KG1 (cell line): ENCODE results near the gene COX15.
"Not testable (repeated sequence)": the region's sequence is repeated elsewhere in the genome, so short reads cannot be mapped to it uniquely, and the experiment has no call there.

Experiments
- DNase-seq: peaks from one replicate; lab custom pipeline; 2025; lab: John Stamatoyannopoulos, UW

Gene COX15

GRCh38 chr10:99740933-99741559, 9.1 kb upstream of the COX15 start:
- no peak for DNase-seq

GRCh38 chr10:99740260-99740659, 8.3 kb upstream of the COX15 start:
- DNase-seq, result no peak

DNA sequence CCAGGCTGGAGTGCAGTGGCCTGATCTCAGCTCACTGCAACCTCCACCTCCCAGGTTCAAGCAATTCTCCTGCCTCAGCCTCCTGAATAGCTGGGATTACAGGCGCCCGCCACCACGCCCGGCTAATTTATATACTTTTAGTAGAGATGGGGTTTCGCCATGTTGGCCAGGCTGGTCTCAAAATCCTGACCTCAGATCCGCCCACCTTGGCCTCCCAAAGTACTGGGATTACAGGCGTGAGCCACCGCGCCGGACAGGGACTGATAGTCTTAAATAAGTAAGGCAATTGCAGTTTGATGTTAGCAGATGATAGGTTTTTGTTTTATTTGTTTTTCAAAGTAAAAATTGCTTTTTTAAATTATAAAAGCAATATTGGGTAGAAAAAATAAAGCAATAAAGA, 2.2 kb upstream of the COX15 start:
- not testable (repeated sequence) for DNase-seq

DNA sequence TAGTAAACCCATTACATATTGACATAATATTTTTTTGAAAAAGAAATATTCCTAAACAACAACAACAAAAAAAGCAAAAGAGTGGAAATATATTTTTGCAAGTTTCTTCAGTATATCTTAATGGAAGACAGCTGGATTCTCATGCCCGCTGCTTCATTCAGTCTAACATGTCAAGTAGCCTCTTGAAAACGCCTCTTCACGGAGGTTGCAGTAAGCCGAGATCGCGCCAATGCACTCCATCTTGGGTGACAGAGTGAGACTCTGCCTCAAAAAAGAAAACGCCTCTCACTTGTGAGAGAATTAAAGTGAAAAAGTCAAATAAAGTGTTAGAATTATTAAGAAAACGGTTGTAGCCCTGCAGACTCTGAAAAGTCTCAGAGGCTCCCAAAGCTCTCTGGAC, 1.4 kb upstream of the COX15 start:
- no peak for DNase-seq

GRCh38 chr10:99731306-99732032, 458 bp downstream of the COX15 start:
- DNase-seq, result peak; percentile 46

- no peak for DNase-seq
Measured at GRCh38 chr10:99730026-99730425, 1.9 kb downstream of the COX15 start.

GRCh38 chr10:99720387-99720786, 11.5 kb downstream of the COX15 start:
- no peak for DNase-seq

GRCh38 chr10:99714446-99714845, 17.5 kb downstream of the COX15 start:
- no peak for DNase-seq

DNA sequence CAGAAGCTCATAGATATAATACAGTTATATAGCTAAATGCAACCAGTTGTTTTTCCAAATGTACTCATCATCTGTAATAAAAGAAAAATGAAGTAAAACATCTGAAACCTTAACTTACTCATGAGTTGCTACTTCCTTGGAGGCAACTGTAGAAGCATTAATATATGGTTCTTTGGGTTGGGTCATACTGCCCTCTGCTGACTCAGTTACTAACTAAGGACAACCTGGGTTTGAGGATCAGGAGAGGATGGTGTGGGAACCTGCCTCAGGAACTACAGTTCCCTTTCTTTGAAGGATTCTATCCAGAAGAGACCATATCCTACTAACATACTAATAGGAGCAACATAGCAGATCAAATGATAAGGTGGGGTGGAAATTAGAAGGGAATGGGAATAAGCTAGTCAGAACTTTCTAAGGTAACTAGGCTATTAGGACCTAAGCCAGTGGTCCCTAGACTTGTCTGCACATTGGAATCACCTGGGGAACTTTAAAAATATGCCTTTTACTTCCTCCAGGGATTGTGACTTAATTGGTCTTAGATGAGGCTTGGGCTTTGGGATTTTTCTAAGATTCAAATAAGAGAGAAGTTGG, 20.7 kb downstream of the COX15 start:
- peak; percentile 22 for DNase-seq

DNA sequence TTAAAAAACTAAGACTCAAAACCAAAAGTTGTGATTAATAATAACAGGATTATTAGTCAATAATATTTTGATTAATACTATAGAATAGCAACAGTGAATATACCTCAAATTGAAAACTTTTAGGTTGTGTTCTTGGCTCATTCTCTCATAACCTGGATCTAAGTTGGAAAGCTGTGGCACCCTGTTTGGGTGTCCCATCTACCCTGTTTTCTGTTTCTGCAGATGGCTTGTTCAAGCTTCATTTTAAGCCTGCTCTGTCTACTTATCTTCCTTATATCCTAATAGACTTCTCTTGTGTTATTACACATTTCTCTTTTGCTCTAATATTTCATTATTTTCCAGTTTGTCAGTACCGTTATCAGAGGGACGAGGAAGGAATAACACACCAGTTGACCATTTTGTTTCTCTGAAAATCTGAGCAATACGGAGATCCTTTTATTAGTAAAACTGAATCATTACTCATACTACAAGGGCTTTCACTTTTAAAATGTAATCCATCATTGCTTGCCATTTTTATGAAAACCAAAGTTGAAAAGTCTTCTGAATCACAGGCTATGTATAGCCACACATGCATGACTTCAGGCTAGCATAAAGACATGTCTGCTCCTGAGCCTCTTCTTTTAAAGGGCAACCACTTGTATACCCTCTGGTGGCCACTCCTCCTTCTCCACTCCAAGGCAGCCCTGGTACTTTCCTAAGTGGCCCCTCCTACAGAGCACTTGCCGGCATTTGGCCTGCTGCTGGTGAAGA, 22.3 kb downstream of the COX15 start:
- DNase-seq, result no peak

DNA sequence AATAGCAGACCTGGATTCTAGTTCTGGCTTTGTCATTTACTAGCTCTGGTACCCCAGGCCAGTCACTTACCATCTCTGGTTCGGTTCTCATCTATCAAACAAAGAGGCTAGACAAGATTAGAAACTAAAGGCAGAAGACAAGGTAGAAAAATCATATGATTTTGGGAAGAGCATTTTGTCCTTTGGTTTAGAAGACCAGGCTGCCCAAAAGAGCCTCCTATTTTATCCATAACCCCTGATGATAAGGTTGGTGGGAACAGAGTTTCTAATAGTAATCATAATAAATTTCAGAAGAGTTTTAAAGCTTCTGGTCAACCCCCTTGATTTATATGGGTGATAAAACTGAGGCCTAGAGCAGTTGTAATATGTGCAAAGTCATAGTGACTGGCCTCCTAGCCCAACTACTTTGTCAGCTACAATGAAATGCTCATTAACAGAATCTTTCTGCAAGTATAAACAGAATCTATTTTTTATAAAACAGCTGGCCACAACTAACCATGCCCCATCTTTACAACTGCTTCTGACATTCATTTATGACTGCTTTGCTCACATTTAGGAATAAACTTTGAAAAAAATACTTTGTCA, 23.4 kb downstream of the COX15 start:
- DNase-seq, result no peak

GRCh38 chr10:99700649-99701048, 31.3 kb downstream of the COX15 start:
- no peak for DNase-seq

DNA sequence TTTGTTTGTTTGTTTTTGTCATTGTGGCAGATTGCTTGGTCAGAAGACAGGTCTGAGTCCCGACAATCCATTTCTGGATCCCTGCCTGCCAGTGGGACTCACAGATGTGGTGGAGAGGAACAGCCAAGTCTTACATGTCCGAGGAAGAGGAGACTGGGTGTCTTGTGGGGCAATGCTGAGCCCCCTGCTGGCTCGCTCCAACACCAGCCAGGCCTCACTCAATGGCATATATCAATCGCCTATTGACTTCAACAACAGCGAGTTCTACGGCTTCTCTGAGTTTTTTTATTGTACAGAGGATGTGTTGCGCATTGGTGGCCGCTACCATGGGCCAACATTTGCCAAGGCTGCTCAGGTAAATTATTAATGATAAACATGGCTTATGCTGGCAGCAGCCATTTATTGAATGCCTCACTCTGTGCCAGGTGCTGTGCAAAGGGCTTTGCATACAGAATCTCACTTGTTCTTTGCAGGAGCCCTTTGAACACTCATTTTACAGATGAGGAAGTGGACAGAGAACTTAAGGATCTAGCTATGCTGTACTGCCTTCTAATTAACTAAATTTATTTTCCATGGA, 33.3 kb downstream of the COX15 start:
- no peak for DNase-seq

GRCh38 chr10:99695761-99696160, 36.2 kb downstream of the COX15 start:
- no peak for DNase-seq

DNA sequence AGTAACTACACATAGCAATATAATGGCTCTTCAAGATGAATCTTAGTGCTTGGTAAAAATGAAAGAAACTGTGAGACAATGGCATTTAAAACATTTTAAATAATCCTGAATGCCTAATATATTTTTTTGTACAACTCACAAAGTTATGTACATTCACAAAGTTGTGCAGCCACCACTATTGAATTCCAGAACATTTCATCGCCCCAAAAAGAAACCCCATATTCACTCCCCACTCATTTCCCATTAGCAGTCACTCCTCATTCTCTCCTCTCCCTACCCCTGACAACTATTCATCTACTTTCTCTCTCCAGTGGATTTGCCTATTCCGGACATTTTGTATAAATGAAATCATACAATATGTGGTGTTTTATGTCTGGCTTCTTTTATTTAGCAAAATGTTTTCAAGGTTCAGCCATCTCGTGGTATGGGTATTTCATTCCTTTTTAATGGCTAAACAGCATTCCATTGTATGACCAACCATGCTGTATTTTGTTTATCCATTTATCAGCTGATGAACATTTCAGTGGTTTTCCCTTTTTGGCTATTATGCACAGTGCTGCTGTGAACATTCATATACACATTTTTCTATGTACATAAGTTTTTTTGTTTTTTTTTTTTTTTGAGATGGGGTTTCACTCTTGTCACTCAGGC, 37.9 kb downstream of the COX15 start:
- no peak for DNase-seq

DNA sequence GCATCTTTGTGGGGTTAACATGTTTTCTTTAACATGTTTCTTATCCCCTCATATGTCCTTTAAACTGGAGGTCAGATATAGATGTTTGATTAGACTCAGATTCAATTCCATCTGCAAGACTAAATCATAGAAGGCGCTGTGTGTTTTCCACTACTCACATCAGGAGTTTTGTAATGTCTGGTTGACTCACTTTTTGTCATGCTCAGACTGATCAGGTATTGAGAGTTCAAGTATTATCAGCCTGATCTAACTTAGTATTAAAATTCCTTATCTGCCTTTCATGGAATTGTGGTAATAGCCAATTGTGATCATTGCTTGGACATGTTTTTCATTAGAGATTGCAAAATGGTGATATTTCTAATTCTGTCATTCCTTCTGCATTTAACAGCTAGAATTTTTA, 42.5 kb downstream of the COX15 start:
- no peak for DNase-seq

DNA sequence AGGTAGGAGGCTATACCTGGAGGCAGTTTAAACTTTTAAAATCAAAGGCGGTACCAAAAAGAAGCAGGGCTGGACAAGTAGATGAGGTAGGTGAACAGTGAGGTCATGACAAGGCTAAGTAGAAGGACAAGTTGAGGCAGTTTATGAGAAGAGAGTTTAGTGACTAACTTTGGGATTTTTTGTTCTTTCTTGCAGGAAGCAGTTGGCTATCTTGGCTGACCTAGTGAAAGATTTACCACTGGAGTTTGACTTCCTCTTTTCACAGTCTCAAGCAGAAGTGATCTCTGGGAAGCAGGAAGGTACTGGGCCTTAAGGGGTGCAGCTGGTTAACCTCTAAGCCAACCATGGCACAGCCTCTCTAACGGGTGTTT, 46.3 kb downstream of the COX15 start:
- DNase-seq, result peak; percentile 61

DNA sequence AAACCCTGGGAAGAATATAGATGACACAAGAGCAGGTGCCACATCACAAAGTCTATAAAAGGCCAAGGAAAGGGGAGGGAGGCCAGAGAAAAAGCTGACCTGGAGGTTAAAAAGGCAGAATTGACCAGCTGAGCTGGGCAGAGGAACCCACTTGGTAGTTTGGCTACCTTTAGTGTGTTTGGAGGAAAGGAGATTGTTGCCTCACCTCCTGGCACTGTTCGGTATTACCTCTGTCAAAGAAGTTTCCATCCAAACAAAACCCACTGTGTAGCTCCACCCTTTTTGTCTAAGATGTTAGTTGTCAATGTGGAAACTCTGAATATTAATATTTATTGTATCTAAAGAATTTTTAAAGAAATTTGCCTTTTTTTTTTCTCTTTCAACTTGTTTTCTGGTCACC, 49.2 kb downstream of the COX15 start:
- DNase-seq, result no peak
